ENCODE results near the gene ARHGAP31. TPM values are rescaled to one million over a fixed set of nuclear protein-coding genes. Genes with fewer than 3 reads are reported as not detected.

The ARHGAP31 gene
- 10 to 100 TPM; 40.0 to 78.9 (median 55.0) TPM for total RNA-seq

- Histone ChIP-seq H3K36me3 (no peaks in the 10 kb centered on the region), H3K4me1 (peaks cover 40 to 42% of the 10 kb centered on the region in 2 donors), H3K4me3 (replicated peaks in 1 of 3) (peak within 1 kb of the TSS; percentile 31 to 78 (median 75)), H3K27ac (peak within 1 kb of the TSS; percentile 93 to 97 (median 94)), H3K27me3 (no peaks in the 10 kb centered on the region), H3K9me3 (no peaks in the 10 kb centered on the region)
- intact Hi-C loops (cut with DNase I) = no loop called here
- TF ChIP-seq POLR2A (IDR thresholded peaks at IDR 0.05) = peak in 1 of 2 donors; percentile 55
- no peak for TF ChIP-seq CTCF (IDR thresholded peaks at IDR 0.05)
- WGBS, 2 donors = 0 to 1% methylated on average over 45 of the region's 55 CpGs
- DNase-seq = peak; percentile 65 to 69
These were observed at the start of gene ARHGAP31 for GRCh38 chr3:119293871-119294695. ARHGAP31 (plus strand) TSS chr3:119294383; CDS start chr3:119294905, 522 bp downstream.

GRCh38 chr3:119245778-119246177, 48.4 kb upstream of the ARHGAP31 start:
- Histone ChIP-seq H3K4me3 (replicated peaks in 1 of 3) (no peak overlapping the region), H3K4me1 (peaks cover 0 to 9% of the 10 kb centered on the region in 2 donors), H3K9me3 (no peaks in the 10 kb centered on the region), H3K36me3 (no peaks in the 10 kb centered on the region), H3K27ac (no peak overlapping the region), H3K27me3 (no peaks in the 10 kb centered on the region)
- 67 to 73% methylated on average over 1 to 2 of the region's 2 CpGs for WGBS, 2 donors
- intact Hi-C loops (cut with DNase I) = no loop called here
- TF ChIP-seq POLR2A (IDR thresholded peaks at IDR 0.05) (no peak), CTCF (IDR thresholded peaks at IDR 0.05) (no peak)
- DNase-seq = peak in 1 of 2 donors; percentile 15

GRCh38 chr3:119255214-119255613, 39.0 kb upstream of the ARHGAP31 start:
- intact Hi-C loops (cut with DNase I) = no loop called here
- no peak overlapping the region for H3K4me3 ChIP-seq (replicated peaks in 1 of 3)
- H3K27ac ChIP-seq = no peak overlapping the region
- WGBS, 2 donors = 88 to 95% methylated on average over 2 of the region's 2 CpGs
- no peak for DNase-seq
- no peaks in the 10 kb centered on the region for H3K27me3 ChIP-seq
- no peaks in the 10 kb centered on the region for H3K4me1 ChIP-seq
- H3K9me3 ChIP-seq = no peaks in the 10 kb centered on the region
- no peaks in the 10 kb centered on the region for H3K36me3 ChIP-seq
- no peak for TF ChIP-seq CTCF (IDR thresholded peaks at IDR 0.05)
- no peak for TF ChIP-seq POLR2A (IDR thresholded peaks at IDR 0.05)

- H3K4me1 ChIP-seq = no peaks in the 10 kb centered on the region
These were observed 37.1 kb upstream of the ARHGAP31 start for GRCh38 chr3:119257111-119257510.

More at GRCh38 chr3:119257111-119257510, 37.1 kb upstream of the ARHGAP31 start:
- intact Hi-C loops (cut with DNase I) = no loop called here
- H3K36me3 ChIP-seq = no peaks in the 10 kb centered on the region
- DNase-seq = no peak
- H3K27me3 ChIP-seq = no peaks in the 10 kb centered on the region
- WGBS, 2 donors = 92 to 94% methylated on average over 1 to 2 of the region's 2 CpGs
- H3K9me3 ChIP-seq = no peaks in the 10 kb centered on the region
- TF ChIP-seq POLR2A (IDR thresholded peaks at IDR 0.05) = no peak
- no peak for TF ChIP-seq CTCF (IDR thresholded peaks at IDR 0.05)
- H3K4me3 ChIP-seq (replicated peaks in 1 of 3) = no peak overlapping the region
- H3K27ac ChIP-seq = no peak overlapping the region
